KOPT-K1 (cell line): ENCODE data around the gene TLE4.
"Not testable (repeated sequence)": the region's sequence is repeated elsewhere in the genome, so short reads cannot be mapped to it uniquely, and the experiment has no call there.

ENCODE experiments used
- H3K27ac ChIP-seq: fragments of 200-600 bp; sonication (generic); 2 replicates; pipeline ENCODE4 v1.5.1; 2016; ENCODE audit warnings: antibody characterized with exemption, mild to moderate bottlenecking, low read depth, low read length; ENCODE audit not compliant: poor library complexity, severe bottlenecking
- H3K36me3 ChIP-seq: fragments of 200-600 bp; sonication (generic); 2 replicates; pipeline ENCODE4 v1.5.1; 2017; ENCODE audit warnings: antibody characterized with exemption, mild to moderate bottlenecking, low read length, moderate library complexity; ENCODE audit not compliant: insufficient read depth
- H3K9me3 ChIP-seq: fragments of 200-600 bp; sonication (generic); 2 replicates; pipeline ENCODE4 v1.5.1; 2017; ENCODE audit warnings: antibody characterized with exemption, low read length, mild to moderate bottlenecking; ENCODE audit not compliant: insufficient read depth, poor library complexity, severe bottlenecking

The TLE4 gene

DNA sequence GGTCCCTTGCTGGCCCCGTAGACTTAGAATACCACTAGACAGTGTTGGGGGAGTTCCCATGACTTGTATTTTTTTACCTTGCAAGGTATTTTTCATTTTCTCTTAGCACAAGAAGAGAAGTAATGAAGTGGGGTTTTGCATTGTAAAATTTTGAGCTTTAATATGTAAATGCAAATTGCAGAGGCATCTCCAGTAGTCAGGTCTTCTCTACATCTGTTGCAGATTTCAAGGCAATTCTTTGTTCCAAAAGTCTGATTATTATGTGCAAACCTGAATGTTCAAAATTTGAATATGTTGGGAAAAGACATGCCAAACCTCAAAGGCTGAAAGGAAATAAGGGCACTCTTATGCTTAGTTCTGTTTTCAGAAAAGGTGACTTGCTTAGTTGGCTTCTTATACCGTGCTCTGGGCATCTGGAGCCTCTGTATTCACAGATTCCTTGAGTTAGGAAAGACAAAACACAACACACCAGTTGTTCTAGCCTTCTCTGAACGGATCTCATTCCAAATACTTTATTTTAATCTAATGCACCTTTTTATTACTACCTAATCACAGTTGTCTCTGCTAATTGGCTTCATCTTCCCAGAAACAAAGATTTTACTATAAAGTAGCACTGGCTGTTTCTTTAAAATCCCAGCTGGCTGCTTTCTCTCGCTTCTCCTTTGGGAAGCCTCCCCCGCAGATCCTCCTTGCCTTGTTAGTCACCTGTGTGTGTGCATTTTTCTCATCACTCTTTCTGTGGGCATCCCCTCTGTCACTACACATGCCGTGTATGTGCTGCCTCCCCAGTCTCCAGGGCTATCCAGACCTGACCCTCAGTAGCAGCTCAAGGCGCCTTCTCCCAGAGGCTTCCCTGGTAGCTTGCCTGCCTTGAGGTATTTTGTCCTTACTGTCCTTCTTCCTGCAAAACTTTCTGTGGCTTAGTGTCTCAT is 138.2 kb downstream of the TLE4 start:
- Histone ChIP-seq H3K9me3 (no peaks in the 10 kb centered on the region), H3K36me3 (no peaks in the 10 kb centered on the region; the same call in 1 of the 2 replicates)

DNA sequence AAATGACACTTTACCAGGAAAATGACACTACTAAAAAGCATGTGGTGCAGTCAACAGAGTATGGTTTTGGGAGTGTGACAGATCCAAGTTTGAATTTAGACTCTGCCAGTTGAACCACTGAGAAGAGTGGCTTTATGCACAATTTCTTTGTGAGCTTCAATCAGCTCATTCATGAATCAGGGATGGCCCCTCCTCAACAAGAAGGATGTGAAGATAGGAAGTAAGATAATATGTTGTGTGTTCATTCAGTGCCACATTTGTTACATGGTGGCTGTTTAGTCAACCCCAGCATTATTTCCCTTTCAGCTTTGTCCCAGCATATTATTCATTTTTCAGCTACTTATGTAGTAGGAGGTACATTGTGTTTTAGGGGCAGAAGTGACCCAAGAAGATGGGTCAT is 140.1 kb downstream of the TLE4 start:
- H3K27ac ChIP-seq: no peak overlapping the region
- no peaks in the 10 kb centered on the region for H3K9me3 ChIP-seq
- H3K36me3 ChIP-seq: no peaks in the 10 kb centered on the region; the same call in 1 of the 2 replicates

More for the DNA sequence above, 138.2 kb downstream of the TLE4 start:
- no peak overlapping the region for H3K27ac ChIP-seq

DNA sequence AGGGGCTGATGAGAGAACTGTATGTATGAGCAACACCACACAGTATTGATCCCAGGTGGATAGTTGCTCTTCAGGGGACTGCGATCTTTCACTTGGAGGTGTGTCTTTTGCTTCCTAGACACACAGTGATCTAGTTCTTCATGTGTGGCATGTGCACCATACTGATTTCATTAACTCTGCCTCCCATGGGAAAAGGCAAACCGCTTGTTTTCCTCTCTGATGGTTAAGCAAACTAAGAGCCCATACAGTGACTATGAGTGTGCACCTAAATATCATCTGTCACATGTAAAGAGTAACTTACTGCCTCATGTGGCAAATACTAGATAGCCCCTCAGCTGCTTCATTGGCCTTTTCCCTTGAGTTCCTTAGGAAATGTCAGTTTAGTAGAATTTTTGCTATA is 147.3 kb downstream of the TLE4 start:
- H3K27ac ChIP-seq: no peak overlapping the region
- H3K9me3 ChIP-seq: no peaks in the 10 kb centered on the region
- H3K36me3 ChIP-seq: no peaks in the 10 kb centered on the region; the same call in 1 of the 2 replicates

DNA sequence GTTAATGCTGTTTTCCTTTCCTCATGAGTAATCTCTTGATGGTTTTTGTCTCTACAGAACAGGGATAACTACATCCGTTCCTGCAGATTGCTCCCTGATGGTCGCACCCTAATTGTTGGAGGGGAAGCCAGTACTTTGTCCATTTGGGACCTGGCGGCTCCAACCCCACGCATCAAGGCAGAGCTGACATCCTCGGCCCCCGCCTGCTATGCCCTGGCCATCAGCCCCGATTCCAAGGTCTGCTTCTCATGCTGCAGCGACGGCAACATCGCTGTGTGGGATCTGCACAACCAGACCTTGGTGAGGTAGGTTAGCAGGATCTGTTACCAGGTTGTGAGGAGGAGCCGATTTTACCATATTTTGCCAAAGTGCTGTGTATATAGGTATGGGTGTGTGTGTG is 148.2 kb downstream of the TLE4 start:
- Histone ChIP-seq H3K36me3 (no peaks in the 10 kb centered on the region; the same call in 1 of the 2 replicates), H3K27ac (no peak overlapping the region), H3K9me3 (no peaks in the 10 kb centered on the region)

DNA sequence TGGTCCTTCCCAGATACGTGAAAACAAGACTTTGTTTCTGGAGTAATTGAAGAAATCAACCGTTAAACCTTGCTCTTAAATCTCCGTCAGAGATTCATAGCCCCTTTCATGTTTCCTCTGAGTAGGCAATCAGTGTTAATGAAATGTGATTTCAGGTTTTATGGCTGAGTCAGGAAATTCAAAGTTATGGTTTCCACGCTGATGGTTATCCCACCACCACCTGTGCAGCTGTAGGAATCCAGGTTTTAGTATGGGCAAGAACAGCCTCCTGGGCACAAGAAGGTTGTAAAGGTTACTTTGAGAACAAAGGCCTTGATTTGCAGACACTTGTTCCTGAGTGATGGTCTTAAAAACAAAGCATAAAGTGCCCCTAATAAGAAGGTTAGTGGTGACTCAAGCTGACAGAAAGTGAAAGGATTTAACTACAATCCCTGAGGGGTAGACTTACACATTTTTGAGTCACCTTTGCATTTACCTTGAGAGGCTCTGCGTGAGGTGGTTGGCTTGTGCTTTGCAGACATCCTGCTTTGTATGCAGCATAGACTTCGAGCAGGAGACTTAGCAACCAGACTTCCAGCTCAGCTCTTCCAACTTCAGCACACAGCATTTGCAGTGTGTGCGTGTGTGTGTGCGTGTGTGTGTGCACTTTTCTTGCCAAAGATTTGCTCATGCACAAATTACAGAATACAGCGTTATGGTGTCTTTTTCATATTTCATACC is 159.6 kb downstream of the TLE4 start:
- Histone ChIP-seq H3K9me3 (no peaks in the 10 kb centered on the region), H3K36me3 (no peaks in the 10 kb centered on the region), H3K27ac (no peak overlapping the region)

DNA sequence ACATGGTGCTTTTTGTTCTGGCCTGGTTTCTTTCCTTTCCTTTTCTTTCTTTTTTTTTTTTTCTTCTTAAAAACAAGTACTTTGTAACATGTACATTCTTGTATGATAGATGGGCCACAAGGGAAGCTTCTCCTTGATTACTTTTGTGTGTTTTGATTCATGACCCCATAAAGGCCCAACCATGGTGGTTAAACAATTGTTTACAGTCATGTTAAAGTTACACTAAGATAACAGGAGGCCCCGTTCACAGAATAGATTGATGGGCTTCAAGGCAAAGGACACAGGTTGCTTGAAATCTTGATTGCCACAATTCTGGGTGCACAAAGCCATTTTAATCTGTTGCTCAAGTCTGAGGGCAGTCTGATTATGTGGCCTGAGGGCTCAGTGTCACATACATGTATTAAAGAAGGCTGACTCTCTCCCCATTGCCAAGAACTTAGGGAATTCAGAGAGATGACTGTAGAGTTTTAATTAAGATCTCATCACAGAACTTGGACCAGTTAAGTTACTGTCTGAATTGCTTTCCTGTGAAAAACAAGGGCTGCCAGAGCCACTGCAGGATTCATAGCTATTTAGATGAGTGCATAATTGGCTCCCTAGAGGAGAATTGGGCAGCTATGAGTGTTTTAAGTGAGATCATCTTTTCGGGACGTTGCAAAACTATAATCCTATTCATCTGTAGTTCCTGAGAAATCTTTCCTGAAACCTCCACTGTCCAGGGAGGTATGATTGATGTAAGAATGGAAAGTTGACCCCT is 163.4 kb downstream of the TLE4 start:
- no peaks in the 10 kb centered on the region for H3K9me3 ChIP-seq
- H3K27ac ChIP-seq: no peak overlapping the region
- no peaks in the 10 kb centered on the region for H3K36me3 ChIP-seq

DNA sequence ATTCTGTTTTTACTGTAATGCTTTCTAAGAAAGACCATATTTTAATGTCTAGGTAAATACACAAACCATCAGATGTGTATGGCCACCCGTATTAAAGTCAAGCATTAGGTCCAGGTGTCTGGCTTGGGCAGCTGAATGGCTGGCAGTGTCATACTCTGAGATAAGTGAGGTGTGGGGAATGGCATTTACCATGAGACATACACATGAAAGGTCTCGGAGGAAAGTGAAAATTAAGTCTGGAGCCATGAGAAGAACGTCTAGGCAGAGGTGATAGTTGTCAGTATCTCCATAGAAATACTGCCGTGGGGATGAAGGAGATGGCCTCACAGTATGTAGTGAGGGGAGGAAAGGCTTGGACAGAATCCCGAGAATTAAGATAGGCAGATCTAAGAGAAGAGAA is 164.3 kb downstream of the TLE4 start:
- Histone ChIP-seq H3K36me3 (no peaks in the 10 kb centered on the region), H3K9me3 (no peaks in the 10 kb centered on the region), H3K27ac (no peak overlapping the region)

DNA sequence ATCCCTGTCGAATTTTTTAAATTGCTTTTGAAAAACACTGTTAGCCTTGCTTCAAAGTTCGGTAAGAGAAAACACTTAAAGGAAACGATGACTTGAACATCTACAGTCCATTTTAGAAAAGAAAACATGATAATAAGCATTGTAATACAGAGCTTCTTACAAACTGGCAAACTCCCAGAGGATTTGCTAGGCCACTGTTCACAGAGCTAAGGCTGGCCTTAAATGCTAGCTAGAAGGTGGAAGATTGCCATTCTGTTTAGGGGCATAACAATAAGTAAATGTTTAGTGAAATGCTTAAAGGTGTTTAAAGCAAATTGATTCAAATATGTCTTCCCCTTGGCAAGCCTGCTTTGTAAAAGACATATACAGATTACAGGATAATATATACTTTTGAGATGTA is 169.6 kb downstream of the TLE4 start:
- no peaks in the 10 kb centered on the region for H3K9me3 ChIP-seq
- H3K36me3 ChIP-seq: no peaks in the 10 kb centered on the region
- H3K27ac ChIP-seq: no peak overlapping the region

DNA sequence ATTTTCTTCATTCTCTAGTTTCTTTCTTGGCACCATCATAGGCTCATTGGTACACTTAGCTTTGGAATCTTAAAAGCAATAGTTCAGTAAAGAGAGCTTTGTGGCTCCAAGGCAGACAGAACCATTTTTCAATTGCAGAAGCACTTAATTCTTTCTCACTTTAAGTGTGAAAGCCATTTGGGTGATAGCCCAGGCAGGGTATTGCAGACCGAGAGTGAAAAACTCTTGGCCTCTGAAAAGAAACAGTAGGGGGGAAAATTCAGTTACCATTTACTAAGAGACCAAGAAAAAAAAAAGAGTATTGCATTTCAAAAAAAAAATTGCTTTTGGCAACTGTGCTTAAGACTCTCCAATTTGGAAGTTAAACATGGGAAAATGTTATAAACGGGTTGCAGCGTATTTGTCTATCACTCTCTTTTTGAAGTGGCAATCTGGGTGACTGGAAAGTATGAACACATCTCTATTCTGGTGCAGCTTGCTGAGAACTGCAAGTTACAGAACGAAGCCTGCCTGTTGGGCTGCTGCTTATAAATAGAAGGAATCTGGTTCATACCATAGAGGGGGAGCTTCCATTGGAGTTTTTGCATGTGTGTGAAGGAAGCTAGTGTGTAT is 170.5 kb downstream of the TLE4 start:
- Histone ChIP-seq H3K36me3 (no peaks in the 10 kb centered on the region), H3K27ac (no peak overlapping the region), H3K9me3 (no peaks in the 10 kb centered on the region)

DNA sequence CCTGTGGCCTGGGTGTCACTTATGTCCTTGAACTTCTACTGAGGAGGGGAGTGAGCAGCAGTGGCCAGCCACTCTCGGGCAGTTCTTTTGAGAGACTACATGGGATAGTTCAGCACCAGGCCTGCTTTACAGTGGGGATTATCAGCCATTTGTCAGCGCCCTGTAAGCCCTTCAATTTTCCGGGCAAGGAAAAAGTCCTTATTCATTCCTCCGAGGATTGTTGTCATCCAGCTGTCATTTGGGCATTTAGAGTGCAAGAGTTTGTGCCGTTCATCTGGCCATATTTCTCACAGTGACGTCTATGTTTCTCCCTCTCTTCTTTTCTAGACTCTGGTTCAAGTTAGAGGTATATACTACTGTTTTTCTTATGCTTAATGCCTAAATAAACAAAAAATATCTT is 172.8 kb downstream of the TLE4 start:
- H3K9me3 ChIP-seq: no peaks in the 10 kb centered on the region
- no peaks in the 10 kb centered on the region for H3K36me3 ChIP-seq
- no peak overlapping the region for H3K27ac ChIP-seq

DNA sequence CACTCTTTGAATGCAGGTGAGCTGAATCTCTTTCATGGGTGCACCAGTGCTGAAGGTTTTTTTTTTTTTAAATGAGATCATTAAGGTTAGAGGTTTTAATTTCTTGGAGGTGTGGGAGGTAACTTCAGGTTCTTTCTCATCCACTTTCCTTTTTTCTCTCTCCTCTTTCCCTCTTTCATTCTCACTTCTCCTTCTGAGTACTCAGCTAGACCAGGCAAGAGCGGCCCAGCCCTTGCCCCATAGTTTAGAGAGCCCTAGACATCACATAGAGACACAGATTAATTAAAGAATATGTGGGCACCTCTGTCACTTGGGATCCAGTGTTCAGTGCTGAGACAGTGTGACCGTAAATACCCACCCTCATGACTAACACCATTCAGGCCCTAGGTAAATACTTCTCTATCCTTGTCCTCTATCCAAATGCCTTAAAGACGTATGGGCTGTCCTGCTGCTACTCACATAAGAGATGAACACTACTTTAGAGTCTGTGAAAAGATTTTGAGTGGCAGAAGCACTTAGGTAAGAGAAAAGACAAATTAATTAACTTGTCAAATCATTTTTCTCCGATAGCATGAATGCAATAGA is 174.1 kb downstream of the TLE4 start:
- Histone ChIP-seq H3K9me3 (no peaks in the 10 kb centered on the region), H3K27ac (no peak overlapping the region), H3K36me3 (no peaks in the 10 kb centered on the region)

DNA sequence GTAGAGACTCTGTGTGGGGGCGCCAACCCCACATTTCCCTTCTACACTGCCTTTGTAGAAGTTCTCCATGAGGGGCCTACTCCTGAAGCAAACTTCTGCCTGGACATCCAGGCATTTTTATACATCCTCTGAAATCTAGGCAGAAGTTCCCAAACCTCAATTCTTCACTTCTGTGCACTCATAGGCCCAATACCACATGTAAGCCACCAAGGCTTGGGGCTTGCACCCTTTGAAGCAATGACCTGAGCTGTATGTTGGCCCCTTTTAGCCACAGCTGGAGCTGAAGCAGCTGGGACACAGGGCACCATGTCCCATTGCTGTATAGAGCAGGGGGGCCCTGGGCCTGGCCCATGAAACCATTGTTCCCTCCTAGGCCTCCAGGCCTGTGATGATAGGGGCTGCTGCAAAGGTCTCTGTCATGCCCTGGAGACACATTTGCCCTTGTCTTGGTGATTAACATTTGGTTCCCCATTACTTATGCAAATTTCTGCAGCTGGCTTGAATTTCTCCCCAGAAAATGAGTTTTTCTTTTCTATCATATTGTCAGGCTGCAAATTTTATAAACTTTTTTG is 180.2 kb downstream of the TLE4 start:
- peaks cover 17% of the 10 kb centered on the region for H3K9me3 ChIP-seq
- H3K27ac ChIP-seq, H3K36me3 ChIP-seq: not testable (repeated sequence)

DNA sequence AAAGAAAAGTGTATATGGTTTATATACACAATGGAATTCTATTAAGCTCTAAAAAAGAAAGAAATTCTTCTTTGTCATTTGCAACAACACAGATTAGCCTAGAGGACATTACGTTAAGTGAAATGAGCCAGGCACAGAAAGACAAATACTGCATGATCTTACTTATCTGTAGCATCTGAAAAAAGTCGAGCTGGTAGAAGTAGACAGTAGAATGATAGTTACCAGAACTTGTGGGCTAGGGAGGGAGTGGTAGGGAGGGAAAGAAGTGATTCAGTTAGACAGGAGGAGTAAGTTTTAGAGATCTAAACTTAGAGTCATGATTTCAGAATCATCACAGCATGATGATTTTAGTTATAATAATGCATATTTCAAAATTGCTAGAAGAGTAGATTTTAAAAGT is 184.6 kb downstream of the TLE4 start:
- Histone ChIP-seq H3K27ac (no peak overlapping the region), H3K36me3 (no peaks in the 10 kb centered on the region), H3K9me3 (peaks cover 12% of the 10 kb centered on the region)

DNA sequence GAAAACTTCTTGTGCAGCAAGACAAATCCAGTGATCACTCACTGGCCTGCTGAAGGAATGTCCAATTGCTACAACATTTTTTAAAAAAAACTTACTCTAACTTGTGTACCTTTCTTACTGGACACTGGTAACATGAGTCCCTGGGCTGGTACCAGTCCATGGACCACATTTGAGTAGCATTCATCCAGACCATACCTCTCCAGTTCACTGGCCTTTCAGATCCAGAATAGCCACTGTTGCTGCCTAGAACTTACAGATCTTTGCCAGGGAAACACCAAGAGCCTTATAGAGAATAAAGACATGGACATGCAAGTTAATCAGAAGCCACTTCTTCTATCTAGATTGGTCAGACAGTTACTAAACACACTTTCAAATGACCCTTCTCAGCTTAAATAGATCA is 185.3 kb downstream of the TLE4 start:
- peaks cover 5% of the 10 kb centered on the region for H3K9me3 ChIP-seq
- H3K27ac ChIP-seq: no peak overlapping the region
- no peaks in the 10 kb centered on the region for H3K36me3 ChIP-seq
